Measurements from ENCODE around the gene PWP2.
"Not testable (repeated sequence)": the region's sequence is repeated elsewhere in the genome, so short reads cannot be mapped to it uniquely, and the experiment has no call there.

PWP2 gene

DNA sequence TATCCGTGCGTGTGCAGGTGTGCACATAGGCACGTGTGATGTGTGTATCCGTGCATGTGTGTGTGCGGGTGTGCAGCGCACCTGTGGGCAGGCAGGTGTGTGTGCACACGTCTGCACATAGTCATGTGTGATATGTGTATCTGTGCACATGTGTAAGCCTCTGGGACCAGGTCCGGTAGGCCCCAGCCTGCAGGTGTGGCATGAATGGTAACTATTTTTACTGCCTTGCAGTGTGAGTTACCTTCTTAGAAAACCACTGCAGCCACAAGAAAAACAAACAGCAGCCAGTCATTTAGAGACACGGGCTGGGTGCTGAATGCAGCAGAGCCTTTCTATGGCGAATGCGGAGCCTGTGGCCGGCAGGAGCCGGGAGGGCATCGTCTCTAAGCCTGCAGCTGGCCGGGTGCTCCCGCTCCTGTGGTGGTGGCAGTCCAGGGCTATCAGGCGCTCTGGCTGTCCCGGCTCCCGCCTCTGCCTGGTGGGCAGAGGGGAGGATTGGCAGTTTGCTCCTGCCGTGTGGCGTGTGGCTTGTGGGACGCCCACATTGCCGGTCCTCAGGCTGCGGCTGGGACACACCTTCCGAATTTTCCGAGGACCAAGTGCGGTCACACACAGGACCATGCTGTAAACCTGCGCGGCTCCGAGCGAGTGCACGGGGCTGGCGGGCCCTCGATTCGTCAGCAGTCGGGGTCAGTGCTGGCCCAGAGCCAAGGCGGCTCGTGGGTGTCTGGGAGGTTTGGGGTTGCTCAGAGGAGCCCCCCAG, 48.2 kb downstream of the PWP2 start:
- DNase-seq; in situ Hi-C loops (cut with HindIII; ENCODE audit: low pct_ligation_motif_present, low pct_unique_long_range_greater_than_20kb, low sequenced_read_pairs): not testable (repeated sequence)

- DNase-seq; in situ Hi-C loops (cut with HindIII; ENCODE audit: low pct_ligation_motif_present, low pct_unique_long_range_greater_than_20kb, low sequenced_read_pairs): not testable (repeated sequence)
Observed at GRCh38 chr21:44155994-44156380, 48.8 kb downstream of the PWP2 start.

DNA sequence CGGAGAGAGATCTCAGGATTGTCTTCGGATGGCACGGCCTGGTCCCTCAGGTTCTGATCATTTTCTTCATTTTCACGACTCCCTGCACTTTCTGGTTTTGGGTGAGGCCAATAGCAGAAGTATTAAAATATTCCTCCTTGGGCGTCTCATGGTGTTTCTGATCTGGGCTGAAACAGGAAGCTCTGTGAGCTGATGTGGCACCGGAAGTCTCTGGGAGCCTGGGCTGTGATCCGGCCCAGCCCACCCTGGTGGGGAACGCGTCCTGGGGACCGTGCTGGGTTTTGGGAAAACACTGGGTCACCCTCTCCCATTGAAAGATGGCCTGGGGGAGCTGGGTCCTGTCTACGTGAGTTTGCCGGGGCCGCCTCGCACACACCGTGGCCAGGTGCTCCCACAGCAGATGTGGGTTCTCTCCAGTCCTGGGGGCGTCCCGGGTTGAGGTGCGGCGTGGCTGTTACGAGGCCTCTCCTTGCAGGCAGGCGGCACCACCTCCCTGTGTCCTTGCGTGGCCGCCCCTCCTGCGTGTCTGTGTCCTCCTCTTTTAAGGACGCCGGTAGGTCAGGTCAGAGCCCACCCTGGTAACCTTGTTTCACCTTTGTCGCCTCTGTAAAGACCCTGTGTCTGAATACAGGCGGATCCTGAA, 50.4 kb downstream of the PWP2 start:
- in situ Hi-C loops (cut with HindIII; ENCODE audit: low pct_ligation_motif_present, low pct_unique_long_range_greater_than_20kb, low sequenced_read_pairs); DNase-seq: not testable (repeated sequence)

DNA sequence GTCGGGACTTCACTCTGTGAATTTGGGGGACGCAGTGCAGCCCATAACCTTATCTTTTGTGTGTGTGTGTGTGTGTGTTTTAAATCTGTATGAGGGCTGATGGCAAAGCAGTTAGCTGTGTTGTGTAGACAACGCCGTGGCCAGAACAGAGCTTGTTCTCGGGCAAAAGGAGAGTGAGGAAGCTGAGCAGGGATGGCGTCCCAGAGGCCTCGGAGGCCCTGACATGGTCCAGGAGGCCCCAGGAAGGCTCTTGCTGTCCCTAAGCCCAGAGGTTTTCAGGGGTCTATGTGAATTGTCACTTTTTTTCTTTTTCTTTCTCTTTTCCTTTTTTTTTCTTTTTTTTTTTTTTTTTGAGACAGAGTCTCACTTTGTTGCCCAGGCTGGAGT, 50.9 kb downstream of the PWP2 start:
- in situ Hi-C loops (cut with HindIII; ENCODE audit: low pct_ligation_motif_present, low pct_unique_long_range_greater_than_20kb, low sequenced_read_pairs); DNase-seq: not testable (repeated sequence)

DNA sequence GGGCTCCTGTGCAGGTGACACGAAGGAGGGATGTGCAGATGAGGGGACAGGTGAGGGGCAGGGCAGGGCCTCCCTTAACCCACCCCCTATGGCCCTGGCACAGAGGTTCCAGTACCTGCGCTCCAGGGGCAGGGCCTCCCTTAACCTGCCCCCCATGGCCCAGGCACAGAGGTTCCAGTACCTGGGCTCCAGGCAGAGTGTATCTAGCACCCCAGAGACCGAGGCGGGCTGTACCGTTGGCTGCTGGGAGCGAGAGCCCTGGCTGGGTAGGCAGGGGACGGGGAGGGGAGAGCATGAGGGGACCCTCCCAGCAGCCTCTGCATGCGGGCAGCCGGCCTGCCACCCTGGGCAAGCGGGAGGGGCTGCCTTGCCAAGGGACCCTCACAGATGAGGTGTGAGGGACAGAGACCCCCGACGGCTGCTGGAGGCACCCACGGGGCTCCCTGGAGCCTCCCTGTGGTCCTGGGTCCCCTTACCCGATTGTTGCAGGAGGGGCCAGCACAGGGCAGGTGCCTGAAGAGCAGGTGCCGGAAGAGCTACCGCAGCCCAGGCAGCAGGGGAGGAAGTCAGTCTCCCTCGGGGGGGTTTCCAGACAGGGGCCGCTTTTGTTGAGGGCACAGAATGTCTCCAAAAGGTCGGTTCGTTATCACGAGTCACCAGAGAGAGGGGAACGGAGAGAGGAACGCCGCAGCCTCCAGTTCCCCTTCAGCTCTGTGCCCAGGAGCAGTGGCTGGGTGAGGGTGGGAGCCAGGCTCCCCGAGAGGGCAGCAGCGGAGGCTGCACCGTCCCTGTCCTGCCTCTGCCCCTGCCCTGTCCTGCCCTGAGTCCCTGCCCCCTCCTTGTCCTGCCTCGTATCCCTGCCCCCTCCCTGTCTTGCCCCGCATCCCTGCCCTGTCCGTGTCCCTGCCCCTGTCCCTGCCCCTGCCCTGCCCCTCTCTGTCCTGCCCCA, 52.4 kb downstream of the PWP2 start:
- DNase-seq; in situ Hi-C loops (cut with HindIII; ENCODE audit: low pct_ligation_motif_present, low pct_unique_long_range_greater_than_20kb, low sequenced_read_pairs): not testable (repeated sequence)

- in situ Hi-C loops (cut with HindIII; ENCODE audit: low pct_ligation_motif_present, low pct_unique_long_range_greater_than_20kb, low sequenced_read_pairs); DNase-seq: not testable (repeated sequence)
Observed at GRCh38 chr21:44160298-44160672, 53.1 kb downstream of the PWP2 start.

- in situ Hi-C loops (cut with HindIII; ENCODE audit: low pct_ligation_motif_present, low pct_unique_long_range_greater_than_20kb, low sequenced_read_pairs); DNase-seq: not testable (repeated sequence)
Observed at GRCh38 chr21:44160821-44161220, 53.6 kb downstream of the PWP2 start.

DNA sequence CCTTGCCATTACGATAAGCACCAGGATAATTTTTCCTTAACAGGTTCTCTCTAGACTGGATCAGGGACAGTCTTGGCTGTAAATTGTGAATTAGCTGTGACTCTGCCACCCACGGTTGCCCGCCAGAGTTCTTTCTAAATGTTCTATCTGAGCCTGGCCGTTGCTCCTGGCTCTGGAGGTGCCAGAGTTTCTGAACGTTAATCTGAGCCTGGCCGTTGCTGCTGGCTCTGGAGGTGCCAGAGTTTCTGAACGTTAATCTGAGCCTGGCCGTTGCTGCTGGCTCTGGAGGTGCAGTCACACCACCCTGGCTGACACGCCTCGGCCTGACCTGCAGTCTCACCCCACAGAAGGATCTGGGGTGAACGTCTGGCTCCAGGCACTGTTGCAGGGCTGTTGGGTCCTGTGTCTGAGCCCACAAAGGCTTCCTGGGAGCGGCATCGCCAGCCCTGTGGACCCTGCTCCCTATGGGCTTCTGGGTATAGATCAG, 56.0 kb downstream of the PWP2 start:
- DNase-seq; in situ Hi-C loops (cut with HindIII; ENCODE audit: low pct_ligation_motif_present, low pct_unique_long_range_greater_than_20kb, low sequenced_read_pairs): not testable (repeated sequence)

- DNase-seq; in situ Hi-C loops (cut with HindIII; ENCODE audit: low pct_ligation_motif_present, low pct_unique_long_range_greater_than_20kb, low sequenced_read_pairs): not testable (repeated sequence)
Observed at GRCh38 chr21:44165933-44166332, 58.7 kb downstream of the PWP2 start.

- in situ Hi-C loops (cut with HindIII; ENCODE audit: low pct_ligation_motif_present, low pct_unique_long_range_greater_than_20kb, low sequenced_read_pairs); DNase-seq: not testable (repeated sequence)
Observed at GRCh38 chr21:44167527-44167926, 60.3 kb downstream of the PWP2 start.

- DNase-seq; in situ Hi-C loops (cut with HindIII; ENCODE audit: low pct_ligation_motif_present, low pct_unique_long_range_greater_than_20kb, low sequenced_read_pairs): not testable (repeated sequence)
Observed at GRCh38 chr21:44170326-44170725, 63.1 kb downstream of the PWP2 start.

DNA sequence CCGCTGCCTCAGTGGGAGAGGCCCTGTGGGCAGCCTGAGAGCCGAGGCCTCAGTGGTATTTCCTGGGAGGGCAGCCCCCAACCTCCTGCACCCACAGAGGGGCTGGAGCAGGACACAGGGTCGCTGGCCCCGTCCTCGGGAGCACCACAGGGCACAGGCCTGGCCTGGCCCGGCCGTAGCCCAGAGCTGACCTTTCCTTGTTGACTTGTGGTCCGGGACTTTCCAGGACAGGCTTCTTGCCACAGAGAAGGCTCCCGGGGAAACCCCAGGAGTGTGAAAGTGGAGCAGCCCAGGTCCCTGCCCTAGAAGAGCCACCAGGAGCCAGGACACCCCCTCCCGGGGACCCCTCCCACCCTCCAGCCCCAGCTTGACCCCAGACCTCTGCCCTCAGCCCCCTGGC, 63.7 kb downstream of the PWP2 start:
- in situ Hi-C loops (cut with HindIII; ENCODE audit: low pct_ligation_motif_present, low pct_unique_long_range_greater_than_20kb, low sequenced_read_pairs); DNase-seq: not testable (repeated sequence)

DNA sequence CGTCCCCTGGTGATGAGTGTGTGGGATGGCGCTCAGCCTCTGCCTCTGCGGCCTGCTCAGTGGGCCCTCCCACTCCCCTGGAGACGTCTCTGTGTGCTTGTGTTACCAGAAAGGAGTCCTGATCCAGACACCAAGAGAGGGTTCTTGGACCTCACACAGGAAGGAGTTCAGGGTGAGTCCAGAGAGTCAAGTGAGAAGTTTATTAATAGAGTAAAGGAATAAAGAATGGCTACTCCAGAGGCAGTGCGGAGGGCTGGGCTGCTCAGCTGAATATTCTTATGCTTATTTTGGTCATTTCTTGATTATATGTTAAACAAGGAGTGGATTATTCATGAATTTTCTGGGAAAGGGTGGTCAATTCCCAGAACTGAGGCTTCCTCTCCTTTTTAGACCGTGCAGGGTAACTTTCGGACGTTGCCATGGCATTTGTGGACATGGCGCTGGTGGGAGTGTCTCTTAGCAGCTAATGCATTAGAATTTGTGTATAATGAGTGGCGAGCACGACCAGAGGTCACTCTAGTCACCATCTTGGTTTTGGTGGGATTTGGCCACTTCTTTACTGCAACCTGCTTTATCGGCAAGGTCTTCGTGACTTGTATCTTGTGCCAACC, 64.9 kb downstream of the PWP2 start:
- in situ Hi-C loops (cut with HindIII; ENCODE audit: low pct_ligation_motif_present, low pct_unique_long_range_greater_than_20kb, low sequenced_read_pairs); DNase-seq: not testable (repeated sequence)

DNA sequence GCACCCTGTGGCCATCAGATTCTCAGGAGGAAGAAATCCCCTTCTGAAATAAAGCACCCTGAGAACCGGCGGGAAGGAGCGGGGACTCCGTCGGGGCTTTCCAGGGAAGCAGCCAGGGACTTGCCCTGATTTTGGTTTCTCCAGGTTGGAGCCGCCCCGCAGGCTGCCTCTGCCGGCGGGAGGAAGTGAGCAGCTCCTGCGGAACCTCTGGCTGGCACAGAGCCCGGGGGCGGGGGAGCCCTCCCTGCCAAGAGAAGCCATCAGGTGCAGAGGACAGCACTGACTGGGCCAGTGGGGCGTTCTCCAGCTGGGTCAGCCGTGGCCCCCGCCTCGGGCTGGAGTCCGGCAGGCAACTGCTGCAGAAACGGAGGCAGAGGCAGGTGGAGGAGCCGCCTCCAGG, 65.5 kb downstream of the PWP2 start:
- in situ Hi-C loops (cut with HindIII; ENCODE audit: low pct_ligation_motif_present, low pct_unique_long_range_greater_than_20kb, low sequenced_read_pairs); DNase-seq: not testable (repeated sequence)

DNA sequence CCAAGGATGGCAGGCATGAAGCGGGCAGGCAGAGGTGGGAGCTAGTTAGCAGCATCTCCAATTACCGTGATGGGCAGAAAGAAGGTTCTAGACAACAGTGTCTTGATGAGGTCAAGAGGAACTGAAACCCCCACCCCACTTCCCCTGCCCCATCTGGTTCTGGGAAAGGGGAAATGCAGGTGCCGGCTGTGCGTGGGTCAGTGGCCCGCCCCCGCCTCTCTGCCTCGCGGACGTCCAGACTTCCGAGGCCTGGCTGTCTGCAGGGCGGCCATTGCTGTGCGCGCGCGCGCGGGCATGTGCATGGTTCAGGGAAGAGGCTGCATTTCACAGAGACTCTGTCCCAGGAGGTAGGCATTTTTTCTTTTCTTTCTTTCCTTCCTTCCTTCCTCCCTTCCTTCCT, 68.0 kb downstream of the PWP2 start:
- DNase-seq; in situ Hi-C loops (cut with HindIII; ENCODE audit: low pct_ligation_motif_present, low pct_unique_long_range_greater_than_20kb, low sequenced_read_pairs): not testable (repeated sequence)

GRCh38 chr21:44176127-44176526, 68.9 kb downstream of the PWP2 start:
- DNase-seq; in situ Hi-C loops (cut with HindIII; ENCODE audit: low pct_ligation_motif_present, low pct_unique_long_range_greater_than_20kb, low sequenced_read_pairs): not testable (repeated sequence)

Measured in ACHN (cell line).